HL-60 (cell line): ENCODE results near the gene GP2.

ENCODE experiments used
- DNase-seq, 2 experiments: peaks; one replicate each; pipeline ENCODE4 v3.0.0-alpha.2; 2010 to 2020; ENCODE audit warnings: low read depth in 1 of 2, low spot score in 1 of 2
- H3K27ac ChIP-seq: fragments of 250-450 bp; sonication (Bioruptor Pico); replicated peaks from 2 replicates; pipeline ENCODE4 v1.5.1; 2020; ENCODE audit warnings: mild to moderate bottlenecking, moderate library complexity
- H3K27me3 ChIP-seq: fragments of 250-450 bp; sonication (Bioruptor Pico); 2 replicates; pipeline ENCODE4 v1.5.1; 2021; ENCODE audit warnings: mild to moderate bottlenecking, moderate library complexity; ENCODE audit not compliant: insufficient read depth, poor library complexity, severe bottlenecking
- H3K4me3 ChIP-seq: replicated peaks from 2 replicates; pipeline ENCODE4 v1.5.1; 2011; ENCODE audit warnings: mild to moderate bottlenecking, control low read depth, low read length; ENCODE audit not compliant: insufficient read depth
- GABPA ChIP-seq: IDR thresholded peaks from 2 replicates; pipeline ENCODE4 v1.6.1; 2012; ENCODE audit warnings: low read depth
- POLR2AphosphoS5 ChIP-seq: IDR thresholded peaks from 2 replicates; pipeline ENCODE4 v1.6.1; 2012; ENCODE audit warnings: low read depth
- SPI1 ChIP-seq: IDR thresholded peaks from 2 replicates; pipeline ENCODE4 v1.6.1; 2012; ENCODE audit warnings: low read depth, mild to moderate bottlenecking, borderline replicate concordance
- TF ChIP-seq, protein P1 (sequence below): IDR thresholded peaks from 2 replicates; pipeline ENCODE4 v1.6.1; 2012; ENCODE audit warnings: low read depth; ENCODE audit not compliant: insufficient replicate concordance
- TF ChIP-seq, protein P2 (sequence below): IDR thresholded peaks from one replicate; pipeline ENCODE4 v1.5.1; 2011; ENCODE audit warnings: low read length, control low read depth, inconsistent platforms; ENCODE audit not compliant: insufficient read depth

GP2 gene

DNA sequence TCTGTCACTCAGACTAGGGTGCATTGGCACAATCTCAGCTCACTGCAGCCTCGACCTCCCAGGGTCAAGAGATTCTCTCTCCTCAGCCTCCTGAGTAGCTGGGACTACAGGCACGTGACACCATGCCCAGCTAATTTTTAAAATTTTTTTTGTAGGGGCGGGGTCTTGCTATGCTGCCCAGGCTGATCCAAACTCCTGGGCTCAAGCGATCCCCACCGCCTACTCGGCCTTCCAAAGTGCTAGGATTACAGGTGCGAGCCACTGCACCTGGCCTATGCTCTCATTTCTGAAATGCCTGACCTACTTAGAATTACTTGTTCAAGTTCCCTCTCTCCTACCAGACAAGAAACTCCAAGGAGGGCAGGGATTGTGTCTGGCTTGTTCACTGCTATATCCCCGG lies 5.1 kb upstream of the GP2 start:
- no peak for DNase-seq
- Histone ChIP-seq H3K27me3 (no peaks in the 10 kb centered on the region), H3K4me3 (no peak overlapping the region), H3K27ac (no peak overlapping the region)
- no peak for TF ChIP-seq POLR2AphosphoS5
- TF ChIP-seq, protein P1, sequence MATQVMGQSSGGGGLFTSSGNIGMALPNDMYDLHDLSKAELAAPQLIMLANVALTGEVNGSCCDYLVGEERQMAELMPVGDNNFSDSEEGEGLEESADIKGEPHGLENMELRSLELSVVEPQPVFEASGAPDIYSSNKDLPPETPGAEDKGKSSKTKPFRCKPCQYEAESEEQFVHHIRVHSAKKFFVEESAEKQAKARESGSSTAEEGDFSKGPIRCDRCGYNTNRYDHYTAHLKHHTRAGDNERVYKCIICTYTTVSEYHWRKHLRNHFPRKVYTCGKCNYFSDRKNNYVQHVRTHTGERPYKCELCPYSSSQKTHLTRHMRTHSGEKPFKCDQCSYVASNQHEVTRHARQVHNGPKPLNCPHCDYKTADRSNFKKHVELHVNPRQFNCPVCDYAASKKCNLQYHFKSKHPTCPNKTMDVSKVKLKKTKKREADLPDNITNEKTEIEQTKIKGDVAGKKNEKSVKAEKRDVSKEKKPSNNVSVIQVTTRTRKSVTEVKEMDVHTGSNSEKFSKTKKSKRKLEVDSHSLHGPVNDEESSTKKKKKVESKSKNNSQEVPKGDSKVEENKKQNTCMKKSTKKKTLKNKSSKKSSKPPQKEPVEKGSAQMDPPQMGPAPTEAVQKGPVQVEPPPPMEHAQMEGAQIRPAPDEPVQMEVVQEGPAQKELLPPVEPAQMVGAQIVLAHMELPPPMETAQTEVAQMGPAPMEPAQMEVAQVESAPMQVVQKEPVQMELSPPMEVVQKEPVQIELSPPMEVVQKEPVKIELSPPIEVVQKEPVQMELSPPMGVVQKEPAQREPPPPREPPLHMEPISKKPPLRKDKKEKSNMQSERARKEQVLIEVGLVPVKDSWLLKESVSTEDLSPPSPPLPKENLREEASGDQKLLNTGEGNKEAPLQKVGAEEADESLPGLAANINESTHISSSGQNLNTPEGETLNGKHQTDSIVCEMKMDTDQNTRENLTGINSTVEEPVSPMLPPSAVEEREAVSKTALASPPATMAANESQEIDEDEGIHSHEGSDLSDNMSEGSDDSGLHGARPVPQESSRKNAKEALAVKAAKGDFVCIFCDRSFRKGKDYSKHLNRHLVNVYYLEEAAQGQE = no peak
- TF ChIP-seq GABPA = no peak
- no peak for TF ChIP-seq SPI1
- TF ChIP-seq, protein P2, sequence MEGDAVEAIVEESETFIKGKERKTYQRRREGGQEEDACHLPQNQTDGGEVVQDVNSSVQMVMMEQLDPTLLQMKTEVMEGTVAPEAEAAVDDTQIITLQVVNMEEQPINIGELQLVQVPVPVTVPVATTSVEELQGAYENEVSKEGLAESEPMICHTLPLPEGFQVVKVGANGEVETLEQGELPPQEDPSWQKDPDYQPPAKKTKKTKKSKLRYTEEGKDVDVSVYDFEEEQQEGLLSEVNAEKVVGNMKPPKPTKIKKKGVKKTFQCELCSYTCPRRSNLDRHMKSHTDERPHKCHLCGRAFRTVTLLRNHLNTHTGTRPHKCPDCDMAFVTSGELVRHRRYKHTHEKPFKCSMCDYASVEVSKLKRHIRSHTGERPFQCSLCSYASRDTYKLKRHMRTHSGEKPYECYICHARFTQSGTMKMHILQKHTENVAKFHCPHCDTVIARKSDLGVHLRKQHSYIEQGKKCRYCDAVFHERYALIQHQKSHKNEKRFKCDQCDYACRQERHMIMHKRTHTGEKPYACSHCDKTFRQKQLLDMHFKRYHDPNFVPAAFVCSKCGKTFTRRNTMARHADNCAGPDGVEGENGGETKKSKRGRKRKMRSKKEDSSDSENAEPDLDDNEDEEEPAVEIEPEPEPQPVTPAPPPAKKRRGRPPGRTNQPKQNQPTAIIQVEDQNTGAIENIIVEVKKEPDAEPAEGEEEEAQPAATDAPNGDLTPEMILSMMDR = no peak

DNA sequence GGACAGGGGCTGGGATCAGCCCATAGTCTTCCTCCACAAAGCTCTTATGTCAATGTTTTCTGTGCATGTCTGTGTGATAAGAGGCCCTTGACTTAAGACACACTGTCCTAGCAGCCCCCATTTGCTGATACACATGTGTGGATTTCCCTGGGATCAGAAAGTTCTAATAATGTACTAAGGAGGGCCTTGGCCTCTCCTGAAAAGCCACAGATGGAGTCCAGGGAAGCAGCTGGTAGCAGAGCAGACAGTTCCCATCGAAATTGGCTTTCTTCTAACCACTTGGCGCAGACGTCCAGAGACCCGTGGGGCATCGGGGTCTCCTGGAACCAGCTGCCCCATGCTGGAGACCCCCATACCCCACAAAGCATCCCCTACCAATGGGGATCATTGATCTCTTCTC lies 4.3 kb upstream of the GP2 start:
- Histone ChIP-seq H3K27ac (no peak overlapping the region), H3K4me3 (no peak overlapping the region), H3K27me3 (no peaks in the 10 kb centered on the region)
- DNase-seq = no peak
- TF ChIP-seq SPI1 (no peak), POLR2AphosphoS5 (no peak)
- TF ChIP-seq, protein P2 = no peak

- peaks cover 2% of the 10 kb centered on the region for H3K27me3 ChIP-seq
- no peak for DNase-seq
- H3K4me3 ChIP-seq = no peak overlapping the region
- no peak overlapping the region for H3K27ac ChIP-seq
- TF ChIP-seq, protein P1 = no peak
- TF ChIP-seq GABPA (no peak), SPI1 (no peak), POLR2AphosphoS5 (no peak)
- TF ChIP-seq, protein P2 = no peak
Measured at GRCh38 chr16:20329392-20330138, 2.3 kb upstream of the GP2 start.

DNA sequence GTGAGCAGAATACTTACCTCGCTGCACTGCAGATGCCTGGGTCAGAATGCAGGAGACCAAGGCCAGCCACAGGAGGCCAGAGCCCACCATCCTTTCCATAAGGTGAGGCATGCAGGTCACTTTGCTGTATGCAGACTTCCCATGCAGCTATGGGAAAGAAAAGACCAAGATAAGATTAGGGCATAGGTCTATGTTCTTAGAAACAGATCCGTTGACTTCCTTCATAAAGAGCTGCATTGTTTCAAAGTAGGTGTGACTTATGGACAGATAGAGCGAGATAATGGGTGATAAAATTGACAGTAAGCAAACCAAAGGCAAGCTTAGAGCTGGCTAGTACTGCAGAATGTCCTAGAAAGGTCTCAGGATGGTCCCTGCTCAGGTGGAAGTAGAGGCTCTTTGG lies 992 bp downstream of the GP2 start:
- DNase-seq = no peak
- peaks cover 2% of the 10 kb centered on the region for H3K27me3 ChIP-seq
- no peak overlapping the region for H3K4me3 ChIP-seq
- TF ChIP-seq, protein P2 = no peak
- TF ChIP-seq SPI1 (no peak), POLR2AphosphoS5 (no peak), GABPA (no peak)
- TF ChIP-seq, protein P1 = no peak
- no peak overlapping the region for H3K27ac ChIP-seq
